Esophagus muscularis mucosa (tissue), 4 donors: Measurements from ENCODE around the gene ANAPC10.

Source experiments
- CTCF ChIP-seq, 3 experiments: fragments of 200-600 bp in 2 of 3; fragments of 450-650 bp in 1 of 3; sonication (generic) in 2 of 3; IDR thresholded peaks; one replicate each; pipeline ENCODE4 v1.5.1; 2017 to 2019; ENCODE audit warnings: antibody characterized with exemption in 3 of 3, mild to moderate bottlenecking in 2 of 3, moderate library complexity in 1 of 3
- EP300 ChIP-seq: sonication (generic); formaldehyde crosslinking; IDR thresholded peaks from one replicate; pipeline ENCODE4 v1.6.1; 2017; ENCODE audit warnings: antibody characterized with exemption
- POLR2A ChIP-seq: fragments of 450-650 bp; IDR thresholded peaks from one replicate; pipeline ENCODE4 v1.6.1; 2017; ENCODE audit warnings: antibody characterized with exemption, moderate library complexity, mild to moderate bottlenecking, low read depth
- POLR2AphosphoS5 ChIP-seq, 2 donors: sonication (generic); formaldehyde crosslinking; IDR thresholded peaks; one replicate each; pipeline ENCODE4 v1.6.1; 2017; ENCODE audit warnings: antibody characterized with exemption in 2 of 2

- TF ChIP-seq CTCF (IDR thresholded peaks at IDR 0.05) (no peak), POLR2A (no peak), POLR2AphosphoS5 (IDR thresholded peaks at IDR 0.05) (no peak), EP300 (no peak)
Measured at GRCh38 chr4:145014365-145014764, 83.6 kb downstream of the ANAPC10 start.
